IPS-NIHi7 (cell line): ENCODE results near the gene RBM39.
"Not testable (repeated sequence)": the region's sequence is repeated elsewhere in the genome, so short reads cannot be mapped to it uniquely, and the experiment has no call there.

Source experiments
- DNase-seq: peaks from one replicate; pipeline ENCODE4 v3.0.0; 2012; ENCODE audit warnings: mixed read lengths; ENCODE audit errors: extremely low spot score

RBM39 gene

DNA sequence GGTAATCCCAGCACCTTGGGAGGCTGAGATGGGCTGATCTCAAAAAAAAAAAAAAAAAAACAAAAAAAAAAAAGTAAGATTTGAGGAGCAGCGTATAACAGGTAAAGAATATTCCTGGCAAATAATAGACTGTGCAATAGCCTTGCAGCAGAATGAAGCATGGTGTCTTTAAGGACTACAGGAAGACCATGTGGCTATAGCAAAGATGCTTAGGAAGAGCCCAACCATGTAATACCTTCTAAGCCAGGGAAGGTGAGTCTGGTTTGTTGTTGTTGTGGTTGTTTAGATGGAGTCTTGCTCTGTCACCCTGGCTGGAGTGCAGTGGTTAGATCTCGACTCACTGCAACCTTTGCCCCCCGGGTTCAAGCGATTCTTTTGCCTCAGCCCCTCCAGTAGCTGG lies 14.3 kb upstream of the RBM39 start:
- DNase-seq: no peak

DNA sequence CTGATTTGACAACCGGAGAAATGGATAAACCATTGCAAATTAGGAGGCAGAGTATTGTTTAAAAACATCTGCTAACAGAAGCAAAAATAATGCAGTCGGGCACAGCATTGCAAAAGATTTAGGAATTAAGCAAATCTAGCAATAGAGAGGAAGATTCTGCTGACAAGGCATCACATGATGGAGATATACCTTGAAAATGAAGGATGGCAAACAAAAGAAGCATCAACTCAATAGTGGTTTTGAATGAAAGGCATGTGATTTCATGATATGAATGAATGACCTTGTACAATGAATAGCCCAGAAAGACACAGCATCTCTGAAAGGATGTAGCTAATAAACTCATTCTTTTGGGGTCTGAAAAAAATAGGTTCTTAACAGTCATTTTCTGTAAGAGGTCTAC lies 8.6 kb upstream of the RBM39 start:
- no peak for DNase-seq

DNA sequence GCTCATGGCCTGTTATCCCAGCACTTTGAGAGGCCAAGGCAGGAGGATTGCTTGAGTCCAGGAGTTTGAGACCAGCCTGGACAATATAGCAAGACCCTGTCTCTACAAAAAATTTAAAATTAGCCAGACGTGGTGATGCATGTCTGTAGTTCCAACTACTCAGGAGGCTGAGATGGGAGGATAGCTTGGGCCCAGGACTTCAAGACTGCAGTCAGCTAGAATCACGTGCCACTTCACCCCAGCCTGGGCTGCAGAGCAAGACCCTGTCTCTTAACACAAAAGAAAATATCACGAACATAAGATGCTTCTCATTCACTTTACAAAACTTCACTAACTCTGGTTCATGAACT lies 2.4 kb upstream of the RBM39 start:
- not testable (repeated sequence) for DNase-seq

DNA sequence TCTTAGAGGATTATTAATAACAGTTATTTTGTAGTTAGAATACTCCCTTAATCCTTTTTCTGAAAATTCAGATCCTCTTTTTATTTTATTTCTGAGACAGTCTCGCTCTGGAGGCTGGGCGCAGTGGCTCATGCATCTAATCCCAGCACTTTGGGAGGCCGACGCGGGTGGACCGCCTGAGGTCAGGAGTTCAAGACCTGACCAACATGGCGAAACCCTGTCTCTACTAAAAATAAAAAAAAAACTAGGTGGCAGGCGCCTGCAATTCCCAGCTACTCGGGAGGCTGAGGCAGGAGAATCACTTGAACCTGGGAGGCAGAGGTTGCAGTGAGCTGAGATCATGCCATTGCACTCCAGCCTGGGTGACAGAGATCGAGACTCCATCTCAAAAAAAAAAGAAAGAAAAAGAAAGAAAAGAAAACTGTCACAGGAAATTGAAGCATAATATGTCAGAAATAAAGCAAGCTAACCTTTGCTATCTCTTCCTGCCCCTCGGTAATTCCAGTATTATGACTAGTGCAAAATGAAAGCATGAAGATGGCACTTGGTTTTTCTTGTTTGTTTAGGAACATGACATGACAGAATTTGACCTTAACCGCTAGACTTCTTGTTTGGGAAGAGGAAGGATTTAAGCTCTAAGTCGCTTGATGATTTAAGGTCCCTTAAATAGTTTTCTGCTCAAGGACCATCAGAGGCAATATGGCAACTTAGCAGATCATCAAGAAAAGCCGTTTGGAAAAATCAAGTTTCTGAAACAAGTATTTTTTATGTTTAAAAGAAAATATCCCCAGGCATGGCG lies 1.8 kb upstream of the RBM39 start:
- DNase-seq: no peak

DNA sequence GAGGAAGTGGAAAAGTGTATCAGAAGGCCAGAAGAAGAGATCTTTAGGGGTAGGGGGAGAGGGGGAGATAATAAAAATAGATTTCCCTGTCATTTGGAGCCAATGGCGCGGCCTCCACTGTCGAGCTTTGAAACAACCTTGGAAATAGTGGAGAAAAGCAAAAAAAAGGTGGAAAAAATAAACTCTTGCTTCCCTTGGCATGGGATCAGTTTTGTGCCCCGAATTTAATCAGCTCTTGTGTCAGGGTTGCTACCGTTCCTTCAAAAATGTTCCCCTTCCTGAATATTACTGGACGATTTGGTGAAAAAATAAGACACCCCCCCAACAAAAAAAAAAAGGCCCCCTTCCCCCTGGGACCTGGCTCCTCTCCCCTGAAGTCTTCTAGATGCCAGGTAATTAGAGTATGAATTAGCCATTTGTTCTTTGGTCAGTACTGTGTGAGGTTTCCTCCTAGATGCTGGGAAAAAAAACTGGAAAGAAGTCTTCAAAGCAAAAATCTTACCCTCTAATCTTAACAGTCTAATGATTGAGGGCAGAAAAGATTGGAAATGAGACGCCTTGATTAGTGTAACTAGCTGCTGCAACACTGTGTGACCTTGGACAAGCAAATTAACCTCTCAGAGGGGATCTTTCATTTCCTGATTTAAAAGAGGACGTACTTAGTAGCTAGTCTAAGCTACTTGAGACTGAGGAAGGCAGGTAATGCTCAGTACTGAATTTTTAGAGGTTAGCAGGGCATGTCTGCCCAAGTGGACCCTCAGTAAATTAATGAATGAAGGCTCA lies 872 bp upstream of the RBM39 start:
- DNase-seq: peak; percentile 17

DNA sequence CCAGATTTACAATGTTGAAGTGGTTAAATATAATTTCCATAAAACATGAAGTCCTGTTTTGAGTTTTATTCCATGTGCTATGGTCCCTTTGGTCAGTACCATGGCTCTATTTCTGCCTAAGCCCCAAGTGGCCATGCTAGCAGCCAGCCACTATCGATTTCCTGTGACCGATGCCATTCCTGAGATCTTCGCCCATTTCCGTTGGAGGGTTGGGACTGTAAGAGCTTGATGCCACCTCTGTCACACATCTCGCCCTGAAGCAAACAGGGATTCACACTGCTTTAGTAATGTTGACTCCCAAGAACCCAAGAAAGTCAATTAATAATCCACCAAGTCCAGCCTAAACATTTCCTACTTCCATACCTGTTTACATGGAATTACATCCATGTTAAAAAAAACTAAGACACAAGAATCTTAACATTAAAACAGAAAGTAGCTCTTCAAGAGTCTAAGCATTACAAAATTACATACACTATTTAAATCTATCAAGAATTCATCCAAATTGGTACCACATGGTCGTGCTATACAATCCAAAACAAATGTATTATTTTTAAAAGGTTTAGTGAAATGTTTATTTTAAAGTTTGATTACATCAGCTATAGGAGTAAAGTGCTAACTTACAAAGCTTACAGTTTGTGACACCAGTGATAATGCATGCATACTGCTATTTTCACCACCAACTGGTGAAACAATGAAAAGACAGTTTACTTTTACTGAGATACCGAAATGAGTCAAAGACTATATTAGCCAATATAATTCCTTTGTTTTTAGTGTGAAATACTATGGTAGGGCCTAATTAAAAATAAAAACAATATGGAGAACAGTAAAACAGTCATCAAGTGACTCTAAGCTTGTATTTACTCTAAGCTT lies 2.5 kb downstream of the RBM39 start:
- DNase-seq: no peak

DNA sequence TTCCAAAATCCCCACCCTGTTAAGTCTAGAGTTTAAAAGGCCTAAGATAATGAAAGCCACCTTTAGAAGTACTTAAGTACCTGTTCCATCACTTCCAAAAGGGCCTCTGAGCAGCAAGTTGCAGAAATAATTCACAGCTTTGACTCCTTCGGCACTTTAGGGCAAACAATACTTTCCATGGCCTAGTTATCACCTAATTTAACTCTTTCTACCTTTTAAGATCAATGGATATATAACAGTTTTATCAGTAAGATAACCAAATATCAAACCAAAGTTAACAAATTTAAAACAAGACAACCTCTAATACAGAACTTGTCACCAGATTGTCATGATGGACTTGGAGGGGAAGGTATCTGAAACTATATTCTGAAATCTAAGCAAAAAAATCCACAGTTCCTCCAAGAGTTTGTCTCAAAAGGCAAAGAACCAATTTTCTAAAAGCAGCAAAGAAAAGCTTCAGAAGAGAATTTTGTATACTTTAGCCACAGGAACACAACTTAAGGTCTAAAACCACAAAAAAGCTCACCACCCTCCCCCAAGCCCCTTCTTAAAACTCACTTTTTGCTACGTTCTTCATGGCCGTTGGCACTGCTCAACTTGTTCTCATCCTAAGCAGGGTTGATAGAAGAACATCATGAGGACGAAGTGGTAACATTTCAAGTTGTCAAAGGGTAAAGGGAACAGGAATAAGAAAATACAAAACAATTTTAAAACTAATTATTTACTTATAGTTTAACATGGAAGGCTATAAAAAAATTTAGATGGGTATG lies 3.5 kb downstream of the RBM39 start:
- DNase-seq: no peak

DNA sequence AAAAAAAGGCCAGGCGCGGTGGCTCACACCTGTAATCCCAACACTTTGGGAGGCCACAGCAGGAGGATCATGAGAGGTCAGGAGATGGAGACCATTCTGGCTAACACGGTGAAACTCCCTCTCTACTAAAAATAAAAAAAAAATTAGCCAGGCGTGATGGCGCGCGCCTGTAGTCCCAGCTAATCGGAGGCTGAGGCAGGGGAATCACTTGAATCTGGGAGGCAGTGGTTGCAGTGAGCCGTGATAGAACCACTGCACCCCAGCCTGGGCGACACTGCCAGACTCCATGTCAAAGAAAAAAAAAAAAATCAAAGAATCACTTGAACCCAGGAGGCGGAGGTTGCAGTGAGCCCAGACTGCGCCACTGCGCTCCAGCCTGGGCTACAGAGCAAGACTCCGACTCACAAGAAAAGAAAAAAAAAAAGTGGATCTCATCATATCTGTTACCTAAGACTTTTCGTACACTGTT lies 4.2 kb downstream of the RBM39 start:
- DNase-seq: no peak

DNA sequence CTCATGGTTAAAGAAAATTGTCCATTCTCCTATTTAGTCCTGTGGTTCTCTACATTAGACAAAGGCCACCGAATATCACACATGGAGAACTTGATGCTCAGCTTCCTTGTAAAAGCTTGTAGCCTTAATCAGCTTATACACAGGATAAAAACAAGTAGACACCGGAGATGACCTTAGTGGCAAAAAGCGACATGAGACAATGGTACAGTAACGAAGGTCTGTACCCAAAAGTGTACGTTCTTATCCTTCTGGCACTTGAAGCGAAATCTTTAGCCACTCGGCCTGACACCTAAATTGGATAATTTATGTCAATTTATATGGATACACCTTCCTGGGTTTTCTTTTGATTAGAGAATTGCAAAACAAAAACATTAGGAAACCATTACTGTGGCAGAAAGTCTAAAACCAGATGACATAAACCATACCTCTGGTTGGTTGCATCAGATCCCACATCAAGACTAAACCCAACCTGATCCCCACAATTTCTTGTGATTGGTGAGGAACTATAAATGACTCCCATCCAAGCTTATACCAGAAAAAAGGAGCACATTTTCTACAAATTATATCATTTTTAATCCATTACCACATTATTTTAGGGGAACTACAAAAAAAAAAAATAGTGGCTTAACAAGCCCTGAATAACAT lies 6.1 kb downstream of the RBM39 start:
- no peak for DNase-seq

DNA sequence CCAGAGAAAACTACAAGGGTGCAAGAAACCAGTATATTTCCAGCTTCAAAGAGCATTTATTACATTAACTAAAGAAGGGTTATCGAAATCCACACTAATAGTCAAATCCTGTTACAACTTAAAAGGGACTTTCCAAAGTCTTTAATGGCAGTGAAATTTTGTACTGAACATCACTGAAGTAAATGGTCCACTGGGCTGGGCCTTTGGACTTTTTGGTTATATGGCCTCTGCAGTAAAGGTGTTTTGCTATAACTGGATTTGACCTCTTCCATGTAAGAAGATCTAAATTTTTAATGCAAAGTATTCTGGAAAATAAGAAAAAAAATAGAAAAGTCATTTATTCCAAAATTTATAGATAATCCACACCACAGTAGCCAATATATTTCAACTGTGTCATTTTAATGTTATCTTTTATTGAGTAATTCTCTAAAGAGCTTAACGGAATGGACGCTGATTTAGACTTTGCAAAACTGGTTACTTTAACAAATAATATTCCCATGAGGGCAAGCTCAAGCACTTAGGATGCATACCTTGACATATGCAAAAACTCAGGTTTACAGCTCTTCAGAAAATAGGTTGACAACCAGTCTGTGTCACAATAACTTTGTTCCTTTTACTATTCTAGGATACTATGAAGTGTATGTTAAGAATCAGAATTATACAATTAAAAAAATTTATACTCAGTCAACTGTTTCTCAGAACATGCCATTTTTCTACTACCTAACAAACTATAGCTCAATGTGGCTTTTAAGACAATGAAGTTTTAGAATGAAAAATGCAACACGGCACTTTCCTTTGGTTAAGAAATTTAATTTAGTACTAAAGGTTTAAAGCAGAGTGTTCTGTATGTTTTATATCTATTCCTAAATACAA lies 7.0 kb downstream of the RBM39 start:
- DNase-seq: no peak

DNA sequence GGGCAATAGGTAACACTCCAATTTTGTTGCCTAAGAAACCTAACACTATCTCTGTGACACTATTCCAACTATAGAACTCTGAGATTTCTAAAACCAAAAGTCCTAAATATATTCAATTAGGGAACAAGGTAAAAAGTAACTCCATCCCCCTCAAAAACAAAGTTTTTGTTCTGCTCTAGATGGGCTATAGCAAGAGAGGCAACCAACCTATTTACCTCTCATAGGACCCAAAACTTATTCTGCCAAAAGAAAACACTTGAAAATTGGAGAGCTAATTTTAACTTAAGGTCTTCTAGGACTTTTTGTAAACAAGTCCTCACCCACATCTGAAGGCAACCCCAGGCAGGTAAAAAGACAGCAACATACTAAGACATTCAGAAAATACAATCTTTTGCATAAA lies 7.7 kb downstream of the RBM39 start:
- DNase-seq: no peak

DNA sequence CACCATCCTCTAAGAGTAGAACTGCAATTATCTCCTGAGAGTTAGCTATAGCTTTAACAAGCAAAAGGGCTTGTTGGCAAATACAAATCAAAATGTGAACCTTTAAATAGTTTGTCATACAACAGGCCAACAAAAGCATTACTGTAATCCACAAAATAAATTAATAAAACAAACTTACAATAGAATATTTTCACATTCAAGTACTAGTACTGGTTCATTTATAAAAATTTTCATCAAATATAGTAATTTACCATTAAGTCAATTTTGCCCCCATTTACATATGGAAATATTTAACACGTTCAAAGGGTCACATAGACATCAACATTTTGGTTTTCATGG lies 9.4 kb downstream of the RBM39 start:
- no peak for DNase-seq

DNA sequence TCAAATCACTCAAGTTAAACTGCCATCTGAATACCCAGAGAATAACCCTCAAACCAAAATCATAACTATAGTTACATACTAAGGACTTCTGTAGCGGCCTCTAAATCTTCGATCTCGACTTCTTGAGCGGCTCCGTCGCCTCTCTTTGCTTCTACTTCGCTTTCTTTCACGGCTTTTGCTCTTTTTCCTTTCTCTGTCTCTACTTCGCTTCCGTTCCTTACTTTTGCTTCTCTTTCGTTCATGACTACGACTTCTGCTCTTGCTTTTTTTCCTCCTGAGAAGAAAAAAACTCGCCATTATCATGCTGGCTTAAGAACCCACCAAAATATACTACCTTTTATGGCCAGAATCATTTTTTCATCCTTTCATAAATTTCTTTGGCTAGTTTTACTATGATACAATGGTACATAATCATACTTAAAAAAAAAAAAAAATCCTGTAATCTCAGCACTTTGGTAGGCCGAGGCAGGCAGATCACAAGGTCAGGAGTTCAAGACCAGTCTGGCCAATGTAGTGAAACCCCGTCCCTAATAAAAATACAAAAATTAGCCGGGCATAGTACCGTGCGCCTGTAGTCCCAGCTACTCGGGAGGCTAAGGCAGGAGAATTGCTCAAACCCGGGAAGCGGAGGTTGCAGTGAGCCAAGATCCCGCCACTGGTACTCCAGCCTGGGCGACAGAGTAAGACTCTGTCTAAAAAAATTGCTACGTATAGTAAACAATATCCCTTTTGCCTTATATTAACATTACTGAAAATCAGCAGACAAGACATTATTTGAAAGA lies 10.0 kb downstream of the RBM39 start:
- DNase-seq: no peak

DNA sequence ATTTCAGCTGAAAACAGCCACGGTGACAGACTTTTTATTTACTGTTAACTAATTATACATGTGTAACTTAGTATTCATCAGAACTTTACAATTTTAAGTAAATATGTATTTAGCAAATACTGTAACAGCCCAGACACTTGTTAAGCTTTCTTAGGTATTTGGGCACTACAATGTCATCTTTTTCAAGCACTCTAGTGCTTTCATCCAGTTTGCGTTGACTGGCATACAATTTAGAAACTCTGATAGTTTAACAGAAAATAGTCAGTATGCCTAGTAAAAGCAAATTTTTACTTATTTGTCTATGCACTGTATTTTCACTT lies 10.6 kb downstream of the RBM39 start:
- no peak for DNase-seq

DNA sequence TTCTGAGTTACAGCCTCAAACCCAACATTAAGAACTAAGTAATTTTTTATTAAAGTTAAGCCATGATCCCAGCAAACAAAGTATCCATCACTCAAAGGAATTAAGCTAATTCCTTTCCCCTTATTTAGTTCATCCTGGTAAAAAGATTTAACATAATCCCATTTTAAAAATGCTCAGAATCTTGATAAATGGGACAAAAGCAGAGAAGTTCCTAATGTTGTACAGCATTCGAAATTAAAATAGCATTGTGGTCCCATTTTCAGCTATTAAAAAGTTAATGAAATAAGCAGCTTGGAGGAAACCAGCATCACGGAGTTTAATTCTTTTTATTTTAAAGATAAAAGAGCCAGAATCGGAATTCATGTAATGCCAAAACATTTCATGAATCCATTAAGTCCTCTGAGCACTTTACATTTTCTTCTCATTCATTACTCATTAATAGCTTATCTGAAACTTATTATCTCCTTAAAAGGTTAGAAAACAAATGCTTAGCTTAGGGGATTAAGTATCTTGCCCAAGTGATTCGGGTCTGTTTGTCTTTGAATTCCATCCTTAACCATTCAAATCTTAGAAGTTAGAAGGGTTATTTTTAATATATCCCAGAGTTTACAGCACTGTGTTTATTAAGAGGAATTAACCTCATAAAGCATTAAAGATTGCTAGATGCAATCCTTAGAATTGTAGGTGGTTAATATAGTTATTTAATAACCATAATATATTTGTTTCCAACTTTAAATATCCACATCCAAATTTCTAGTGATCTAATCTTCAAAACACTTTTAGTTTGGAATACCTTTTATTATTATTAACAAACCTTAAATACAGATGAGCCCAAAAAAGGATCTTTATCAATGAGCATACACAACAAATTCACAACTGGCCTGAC lies 11.2 kb downstream of the RBM39 start:
- DNase-seq: no peak

DNA sequence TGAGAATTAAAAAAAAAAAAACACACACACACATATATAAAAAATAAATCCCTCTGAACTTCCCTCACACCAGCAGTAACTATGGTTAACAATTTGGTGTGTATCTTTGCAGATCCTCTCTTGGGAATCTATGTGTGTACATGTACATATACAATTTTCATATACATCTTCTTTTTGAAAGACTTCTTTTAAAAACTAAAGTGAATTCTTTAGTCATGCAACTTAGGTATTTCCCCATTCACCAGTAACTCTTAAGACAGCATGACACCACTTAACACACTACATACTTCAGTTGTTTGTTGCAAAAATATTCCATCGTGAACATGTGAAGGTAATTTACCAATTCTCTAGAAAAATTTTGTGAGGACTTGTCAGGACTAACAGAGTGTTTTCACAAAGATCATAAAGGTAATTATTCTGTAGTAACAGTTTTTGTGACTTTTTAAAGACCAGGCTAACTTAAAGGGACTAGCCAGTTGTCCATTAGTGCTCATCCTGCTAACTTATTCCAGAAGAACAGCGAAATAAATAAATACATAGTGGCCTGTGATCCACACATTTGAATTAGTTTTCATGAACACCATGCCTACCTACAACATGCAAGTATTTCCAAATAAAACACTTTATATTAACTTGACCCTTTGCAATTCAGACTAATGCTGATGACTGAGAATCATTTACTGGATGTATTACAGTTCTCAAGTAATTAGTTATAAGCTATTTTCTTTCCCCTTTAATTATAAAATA lies 12.1 kb downstream of the RBM39 start:
- DNase-seq: no peak

DNA sequence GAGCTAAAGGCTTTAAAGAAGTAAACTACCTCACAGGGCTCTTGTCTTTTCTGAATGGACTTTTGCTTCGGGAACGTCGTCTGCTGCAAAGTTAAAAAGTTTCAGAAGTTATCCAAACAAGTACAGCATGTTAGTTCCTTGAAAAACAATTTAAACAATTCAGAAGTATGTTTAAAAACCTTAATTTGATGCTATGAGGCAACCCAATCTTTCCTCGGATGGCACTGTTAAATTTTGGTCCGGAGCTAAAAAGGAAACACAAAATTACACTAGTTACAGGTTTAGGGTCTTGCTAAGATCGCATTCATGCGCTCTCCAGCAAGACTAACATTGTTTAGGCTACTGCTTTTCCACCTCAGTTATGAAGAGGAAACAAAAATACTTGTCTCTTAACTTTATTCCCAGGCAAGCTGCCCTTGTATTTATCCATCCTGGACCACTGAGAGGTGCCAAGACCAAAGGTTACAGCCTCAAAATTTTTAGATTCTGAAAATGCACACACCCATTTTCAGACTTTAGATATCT lies 12.7 kb downstream of the RBM39 start:
- no peak for DNase-seq
